GM12864 (cell line): Measurements from ENCODE around the gene FAM83B.

Experiments
- DNase-seq: peaks from one replicate; pipeline ENCODE4 v3.0.0-alpha.2; 2011; ENCODE audit warnings: low read depth
- H3K4me3 ChIP-seq: 2 replicates; pipeline ENCODE4 v1.5.1; 2011; ENCODE audit warnings: mild to moderate bottlenecking, low read depth, low read length, control low read depth
- TF ChIP-seq, protein P1 (sequence below): IDR thresholded peaks from 2 replicates; pipeline ENCODE4 v1.5.1; 2011; ENCODE audit warnings: low read depth, mild to moderate bottlenecking, moderate library complexity, low read length, control low read depth, inconsistent platforms; ENCODE audit errors: missing control alignments

The FAM83B gene

GRCh38 chr6:54896302-54896701 lies 49.7 kb downstream of the FAM83B start:
- TF ChIP-seq, protein P1, sequence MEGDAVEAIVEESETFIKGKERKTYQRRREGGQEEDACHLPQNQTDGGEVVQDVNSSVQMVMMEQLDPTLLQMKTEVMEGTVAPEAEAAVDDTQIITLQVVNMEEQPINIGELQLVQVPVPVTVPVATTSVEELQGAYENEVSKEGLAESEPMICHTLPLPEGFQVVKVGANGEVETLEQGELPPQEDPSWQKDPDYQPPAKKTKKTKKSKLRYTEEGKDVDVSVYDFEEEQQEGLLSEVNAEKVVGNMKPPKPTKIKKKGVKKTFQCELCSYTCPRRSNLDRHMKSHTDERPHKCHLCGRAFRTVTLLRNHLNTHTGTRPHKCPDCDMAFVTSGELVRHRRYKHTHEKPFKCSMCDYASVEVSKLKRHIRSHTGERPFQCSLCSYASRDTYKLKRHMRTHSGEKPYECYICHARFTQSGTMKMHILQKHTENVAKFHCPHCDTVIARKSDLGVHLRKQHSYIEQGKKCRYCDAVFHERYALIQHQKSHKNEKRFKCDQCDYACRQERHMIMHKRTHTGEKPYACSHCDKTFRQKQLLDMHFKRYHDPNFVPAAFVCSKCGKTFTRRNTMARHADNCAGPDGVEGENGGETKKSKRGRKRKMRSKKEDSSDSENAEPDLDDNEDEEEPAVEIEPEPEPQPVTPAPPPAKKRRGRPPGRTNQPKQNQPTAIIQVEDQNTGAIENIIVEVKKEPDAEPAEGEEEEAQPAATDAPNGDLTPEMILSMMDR, result no peak
- DNase-seq, result no peak

DNA sequence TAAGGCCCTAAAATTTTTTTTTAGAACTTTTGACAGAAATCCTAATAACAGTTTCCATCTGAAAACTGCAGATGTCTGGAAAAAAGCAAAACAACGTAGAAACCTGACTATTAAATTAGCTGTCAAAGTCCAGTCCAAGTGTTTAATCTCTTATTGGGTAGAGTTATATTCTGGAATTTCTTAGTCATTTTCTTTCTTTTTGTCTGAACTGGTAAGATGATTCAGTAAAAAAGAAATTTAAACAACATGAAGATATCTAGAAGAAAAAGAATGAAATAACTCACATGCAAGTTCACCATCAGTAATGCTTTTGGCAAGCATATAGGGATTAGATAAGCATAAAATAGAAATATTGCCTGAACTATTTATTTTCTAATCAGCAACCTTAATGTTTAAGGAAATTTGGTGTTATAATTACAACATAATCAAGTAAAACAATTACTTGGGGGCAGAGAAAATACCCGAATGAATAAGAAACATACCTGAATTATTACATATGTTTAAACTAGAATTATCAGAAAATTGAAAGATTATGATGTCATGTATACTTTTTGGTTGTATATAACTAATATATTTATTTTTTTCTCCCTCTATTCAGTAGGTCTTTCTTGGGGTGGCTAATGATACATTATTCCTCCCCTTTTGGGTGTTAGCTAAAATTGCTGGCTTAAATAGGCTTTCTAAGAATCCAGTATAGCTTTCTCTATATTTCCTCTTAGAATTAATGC lies 51.1 kb downstream of the FAM83B start:
- TF ChIP-seq, protein P1, result no peak
- H3K4me3 ChIP-seq, result no peak overlapping the region
- no peak for DNase-seq

More at GRCh38 chr6:54896302-54896701, 49.7 kb downstream of the FAM83B start:
- no peak overlapping the region for H3K4me3 ChIP-seq

DNA sequence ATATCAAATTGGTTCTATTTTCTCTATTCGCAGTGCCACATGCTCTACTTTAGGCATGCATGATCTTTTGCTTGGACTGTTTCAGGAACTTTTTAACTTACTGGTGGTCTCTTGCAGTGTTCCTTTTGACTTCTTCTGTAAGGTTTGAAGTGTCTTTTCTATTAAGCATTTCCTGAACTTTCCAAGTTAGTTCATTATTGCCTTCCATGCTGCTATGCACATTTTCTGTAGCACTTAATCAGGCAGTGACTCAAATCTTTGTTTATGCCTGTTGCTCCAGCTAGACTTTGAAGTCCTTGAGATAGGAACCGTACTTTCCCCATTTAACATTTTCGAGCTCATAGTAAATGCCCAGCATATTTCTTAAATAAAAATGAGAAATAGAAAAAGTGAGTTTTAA lies 52.2 kb downstream of the FAM83B start:
- TF ChIP-seq, protein P1, result no peak
- no peak overlapping the region for H3K4me3 ChIP-seq
- DNase-seq, result no peak

DNA sequence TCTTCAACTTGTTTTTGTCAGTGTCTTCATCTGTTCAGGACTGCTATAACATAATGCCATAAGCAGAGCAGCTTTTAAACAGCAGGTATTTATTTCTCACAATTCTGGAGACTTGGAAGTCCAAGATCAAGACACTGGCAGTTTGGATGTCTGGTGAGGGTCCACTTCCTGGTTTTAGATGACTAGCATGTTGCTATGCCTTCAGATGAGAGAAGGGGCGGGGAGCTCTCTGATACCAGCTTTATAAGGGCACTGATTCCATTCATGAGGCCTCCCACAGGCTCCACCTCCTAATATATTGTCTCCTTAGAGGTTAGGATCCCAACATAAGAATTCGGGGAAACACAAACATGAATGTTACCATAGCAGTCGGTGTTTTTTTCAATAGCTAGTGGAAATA lies 52.9 kb downstream of the FAM83B start:
- TF ChIP-seq, protein P1, result no peak
- DNase-seq, result no peak
- H3K4me3 ChIP-seq, result no peak overlapping the region

DNA sequence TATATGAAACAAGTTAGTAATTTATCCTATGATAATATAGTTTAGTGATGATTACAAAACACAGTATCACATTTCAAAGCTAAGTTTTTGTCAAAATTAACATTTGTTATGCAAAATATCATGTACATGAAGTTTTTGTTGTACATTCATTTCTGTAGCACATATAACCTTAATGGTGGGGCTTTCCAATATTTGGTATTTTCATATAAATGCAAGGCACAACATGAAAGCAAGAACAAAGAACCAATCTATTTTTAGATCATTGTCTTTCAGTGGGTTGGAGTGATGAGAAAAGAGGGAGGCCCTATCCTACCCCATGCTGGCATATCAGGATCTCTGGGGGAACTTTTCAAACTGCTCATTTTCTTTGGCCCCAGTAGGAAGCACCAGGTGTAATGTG lies 53.4 kb downstream of the FAM83B start:
- DNase-seq, result no peak
- no peak overlapping the region for H3K4me3 ChIP-seq
- TF ChIP-seq, protein P1, result no peak

- H3K4me3 ChIP-seq, result no peak overlapping the region
- TF ChIP-seq, protein P1, result no peak
- no peak for DNase-seq
These were observed 54.1 kb downstream of the FAM83B start for GRCh38 chr6:54900666-54901065.

GRCh38 chr6:54903884-54904283 lies 57.3 kb downstream of the FAM83B start:
- TF ChIP-seq, protein P1, result no peak
- H3K4me3 ChIP-seq, result no peak overlapping the region
- DNase-seq, result no peak
